Panc1 (cell line): ENCODE data around the gene KCNT1. TPM values are rescaled to one million over a fixed set of nuclear protein-coding genes. Genes with fewer than 3 reads are reported as not detected.

Experiments used
- ATAC-seq: fragments of 200-7000 bp; cut with Tn5 transposase; 2 replicates; pipeline ENCODE4 v1.9.1; 2020; ENCODE audit warnings: mild to moderate bottlenecking, moderate library complexity
- BruUV-seq: library from RNA; stranded (reverse); fragments of 400-500 nt; replicated peaks from 2 replicates; lab custom pipeline; 2021; lab: Mats Ljungman, UMichigan
- CTCF ChIA-PET: fragments of 300-600 bp; sonication (Branson Sonifier 250); formaldehyde crosslinking; loops from one replicate; lab custom pipeline; 2022; ENCODE audit warnings: antibody characterized with exemption; lab: Charles Lee
- POLR2A ChIA-PET: fragments of 300-600 bp; sonication (Branson Sonifier 250); formaldehyde crosslinking; loops from one replicate; lab custom pipeline; 2022; ENCODE audit warnings: antibody characterized with exemption; lab: Charles Lee
- DNase-seq: peaks from one replicate; pipeline ENCODE4 v3.0.0-alpha.2; 2010; ENCODE audit warnings: low read depth, low spot score
- H3K27ac ChIP-seq: 2 replicates; pipeline ENCODE4 v1.5.1; 2011; ENCODE audit warnings: mild to moderate bottlenecking, low read length, inconsistent platforms
- H3K27me3 ChIP-seq: fragments of 200-500 bp; sonication (Bioruptor generic); 2 replicates; pipeline ENCODE4 v1.6.0; 2014; ENCODE audit warnings: low read length, inconsistent platforms; ENCODE audit not compliant: control insufficient read depth, insufficient read depth
- H3K36me3 ChIP-seq: fragments of 200-500 bp; sonication (Bioruptor generic); 2 replicates; pipeline ENCODE4 v1.5.1; 2014; ENCODE audit warnings: inconsistent platforms, mild to moderate bottlenecking, low read length, moderate library complexity; ENCODE audit not compliant: control insufficient read depth, insufficient read depth
- H3K4me1 ChIP-seq: 2 replicates; pipeline ENCODE4 v1.5.1; 2011; ENCODE audit warnings: inconsistent platforms, mild to moderate bottlenecking, low read length, moderate library complexity; ENCODE audit not compliant: control insufficient read depth, insufficient read depth
- H3K4me3 ChIP-seq, 2 experiments: 2 replicates each; pipeline ENCODE4 v1.5.1; 2011 to 2012; ENCODE audit warnings: low read depth in 2 of 2, low read length in 2 of 2, mild to moderate bottlenecking in 2 of 2, inconsistent platforms in 1 of 2, moderate library complexity in 1 of 2
- H3K9me3 ChIP-seq: fragments of 200-500 bp; sonication (Bioruptor generic); 2 replicates; pipeline ENCODE4 v1.5.1; 2014; ENCODE audit warnings: low read depth, mild to moderate bottlenecking, inconsistent platforms, low read length, moderate library complexity; ENCODE audit not compliant: control insufficient read depth, insufficient read depth
- POLR2AphosphoS5 ChIP-seq: IDR thresholded peaks from 2 replicates; pipeline ENCODE4 v1.6.1; 2012; ENCODE audit warnings: mild to moderate bottlenecking, low read depth, low read length, moderate library complexity
- REST ChIP-seq, 2 experiments: IDR thresholded peaks; 2 replicates each; pipeline ENCODE4 v1.6.1; 2011 to 2012; ENCODE audit warnings: low read depth in 2 of 2, control low read depth in 1 of 2, low read length in 1 of 2, mild to moderate bottlenecking in 1 of 2, moderate library complexity in 1 of 2; ENCODE audit not compliant: insufficient read depth in 1 of 2
- SIN3A ChIP-seq: IDR thresholded peaks from 2 replicates; pipeline ENCODE4 v1.6.1; 2012; ENCODE audit warnings: low read depth, mild to moderate bottlenecking, low read length, moderate library complexity, borderline replicate concordance; ENCODE audit not compliant: insufficient read depth
- TCF7L2 ChIP-seq: IDR thresholded peaks from 2 replicates; pipeline ENCODE4 v1.6.1; 2011; ENCODE audit warnings: mild to moderate bottlenecking, low read depth, low read length, inconsistent platforms
- in situ Hi-C: cut with HindIII; loops from 2 replicates; pipeline ENCODE4 v1.10.0; 2016; ENCODE audit warnings: low sequenced_read_pairs, low pct_unique_long_range_greater_than_20kb
- intact Hi-C: fragments of 100-400 bp; cut with micrococcal nuclease; formaldehyde crosslinking; loops from one replicate; pipeline ENCODE4 v1.10.0; 2022; ENCODE audit not compliant: unreplicated experiment
- total RNA-seq: library from RNA; stranded (reverse); gene quantifications from one replicate; pipeline ENCODE4 v1.2.1, GENCODE V29; 2021; ENCODE audit not compliant: unreplicated experiment
- TF ChIP-seq, protein P1 (sequence below): fragments of 450-650 bp; IDR thresholded peaks from 2 replicates; pipeline ENCODE4 v1.5.1; 2017; ENCODE audit warnings: mild to moderate bottlenecking

KCNT1 gene
- total RNA-seq, 1 experiment from 2014 or later: not detected

DNA sequence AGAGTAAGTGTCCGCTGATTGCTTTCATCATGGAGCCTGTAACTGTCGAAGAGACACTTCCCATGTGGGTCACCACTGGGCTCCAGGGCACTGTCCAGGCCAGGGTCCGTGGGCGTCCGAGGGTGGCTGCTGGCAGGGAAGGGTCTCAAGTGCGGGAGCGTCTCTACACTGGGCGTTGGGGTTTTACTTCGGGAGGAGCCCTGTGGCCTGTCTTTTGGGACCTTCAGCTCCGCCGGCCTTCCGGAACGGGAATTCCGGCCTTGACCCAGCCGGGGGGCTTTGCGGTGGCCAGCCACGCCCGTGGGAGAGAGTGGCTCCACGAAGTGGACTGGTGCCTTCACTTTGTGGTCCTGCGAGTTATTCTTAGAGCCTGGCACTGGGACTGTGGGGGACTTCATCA lies 119.1 kb downstream of the KCNT1 start:
- TF ChIP-seq TCF7L2: no peak
- TF ChIP-seq SIN3A: no peak
- TF ChIP-seq, protein P1, sequence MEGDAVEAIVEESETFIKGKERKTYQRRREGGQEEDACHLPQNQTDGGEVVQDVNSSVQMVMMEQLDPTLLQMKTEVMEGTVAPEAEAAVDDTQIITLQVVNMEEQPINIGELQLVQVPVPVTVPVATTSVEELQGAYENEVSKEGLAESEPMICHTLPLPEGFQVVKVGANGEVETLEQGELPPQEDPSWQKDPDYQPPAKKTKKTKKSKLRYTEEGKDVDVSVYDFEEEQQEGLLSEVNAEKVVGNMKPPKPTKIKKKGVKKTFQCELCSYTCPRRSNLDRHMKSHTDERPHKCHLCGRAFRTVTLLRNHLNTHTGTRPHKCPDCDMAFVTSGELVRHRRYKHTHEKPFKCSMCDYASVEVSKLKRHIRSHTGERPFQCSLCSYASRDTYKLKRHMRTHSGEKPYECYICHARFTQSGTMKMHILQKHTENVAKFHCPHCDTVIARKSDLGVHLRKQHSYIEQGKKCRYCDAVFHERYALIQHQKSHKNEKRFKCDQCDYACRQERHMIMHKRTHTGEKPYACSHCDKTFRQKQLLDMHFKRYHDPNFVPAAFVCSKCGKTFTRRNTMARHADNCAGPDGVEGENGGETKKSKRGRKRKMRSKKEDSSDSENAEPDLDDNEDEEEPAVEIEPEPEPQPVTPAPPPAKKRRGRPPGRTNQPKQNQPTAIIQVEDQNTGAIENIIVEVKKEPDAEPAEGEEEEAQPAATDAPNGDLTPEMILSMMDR: no peak
- TF ChIP-seq POLR2AphosphoS5: no peak
- intact Hi-C loops: no loop called here
- Histone ChIP-seq H3K36me3 (0 out of 2 replicates have a peak, but pooled peaks cover 4% of the 10 kb centered on the region), H3K27ac (no peak overlapping the region), H3K4me1 (no peaks in the 10 kb centered on the region), H3K4me3 (no peak overlapping the region), H3K9me3 (no peaks in the 10 kb centered on the region), H3K27me3 (no peaks in the 10 kb centered on the region)
- ATAC-seq (no peak), DNase-seq (no peak)
- ChIA-PET POLR2A (no interaction called here), CTCF (interaction anchor here (0.6 to 0.9 kb wide), 2 partner anchors 33 to 90 kb away, joined by 4 read pairs; no protein-coding TSS in a partner anchor)
- in situ Hi-C loops: no loop called here
- no TSS peak for BruUV-seq

GRCh38 chr9:135821733-135822373 lies 119.9 kb downstream of the KCNT1 start:
- no peak overlapping the region for H3K27ac ChIP-seq
- POLR2A ChIA-PET: no interaction called here
- DNase-seq: no peak
- H3K9me3 ChIP-seq: no peaks in the 10 kb centered on the region
- no peaks in the 10 kb centered on the region for H3K27me3 ChIP-seq
- H3K4me3 ChIP-seq: no peak overlapping the region
- TF ChIP-seq, protein P1: no peak
- no peak for TF ChIP-seq REST (IDR thresholded peaks at IDR 0.05; ENCODE audit: insufficient read depth in 1 of 2, low read depth in 2 of 2, low read length in 1 of 2)
- TF ChIP-seq POLR2AphosphoS5: no peak
- TF ChIP-seq TCF7L2: no peak
- TF ChIP-seq SIN3A: no peak
- intact Hi-C loops (no loop called here), in situ Hi-C loops (no loop called here)
- no peak for ATAC-seq
- H3K36me3 ChIP-seq: 0 out of 2 replicates have a peak, but pooled peaks cover 4% of the 10 kb centered on the region
- TSS peak; percentile 71 for BruUV-seq
- no peaks in the 10 kb centered on the region for H3K4me1 ChIP-seq
- CTCF ChIA-PET: no interaction called here
